HUES64 (cell line): Measurements from ENCODE around the gene TRANK1. TPM values are rescaled to one million over a fixed set of nuclear protein-coding genes. Genes with fewer than 3 reads are reported as not detected.

ENCODE experiments used
- H3K27ac ChIP-seq: 2 replicates; pipeline ENCODE4 v1.7.0; 2013; ENCODE audit warnings: low read depth, low read length, inconsistent platforms
- H3K27me3 ChIP-seq: 2 replicates; pipeline ENCODE4 v1.6.1; 2013; ENCODE audit warnings: mild to moderate bottlenecking, low read length; ENCODE audit not compliant: insufficient read depth
- H3K36me3 ChIP-seq: 2 replicates; pipeline ENCODE4 v1.6.1; 2013; ENCODE audit warnings: mild to moderate bottlenecking, low read length; ENCODE audit not compliant: insufficient read depth
- H3K4me1 ChIP-seq: 2 replicates; pipeline ENCODE4 v1.6.1; 2013; ENCODE audit warnings: mild to moderate bottlenecking, low read length, moderate library complexity; ENCODE audit not compliant: insufficient read depth
- H3K4me3 ChIP-seq: 2 replicates; pipeline ENCODE4 v1.5.1; 2013; ENCODE audit warnings: mild to moderate bottlenecking, low read length, moderate library complexity
- H3K9ac ChIP-seq: 2 replicates; pipeline ENCODE4 v1.6.1; 2013; ENCODE audit warnings: mild to moderate bottlenecking, low read depth, low read length
- H3K9me3 ChIP-seq: 2 replicates; pipeline ENCODE4 v1.6.1; 2013; ENCODE audit warnings: low read depth, low read length; ENCODE audit not compliant: insufficient read depth
- WGBS: fragments of 150-250, 120-280 bp; methylation state at CpG from one replicate; pipeline ENCODE4 v1.1.7; 2013; ENCODE audit warnings: missing lambda C conversion rate; 5-methylcytosine and 5-hydroxymethylcytosine counted together
- polyA plus RNA-seq, 2 experiments: library from polyadenylated mRNA; stranded (reverse); fragments of 50-300 nt; gene quantifications; one replicate each; pipeline ENCODE4 v1.2.3, GENCODE V29; 2013

Gene TRANK1
- 2.8 TPM for polyA plus RNA-seq (2013, experiment 1 of 2)
- polyA plus RNA-seq (2013, experiment 2 of 2): 5.7 TPM

GRCh38 chr3:36944641-36945270, at the start of gene TRANK1:
Gene TRANK1 (minus strand): TSS chr3:36945054. CDS start chr3:36944809, 245 bp downstream.
- 3% methylated on average over 68 of the region's 68 CpGs for WGBS
- no peaks in the 10 kb centered on the region for H3K4me1 ChIP-seq
- peaks cover 6% of the 10 kb centered on the region; the same call in 1 of the 2 replicates for H3K9me3 ChIP-seq
- peak within 1 kb of the TSS; percentile 76 for H3K9ac ChIP-seq
- peak within 1 kb of the TSS; percentile 72 for H3K4me3 ChIP-seq
- peaks cover 37% of the 10 kb centered on the region for H3K27me3 ChIP-seq
- no peak within 1 kb of the TSS for H3K27ac ChIP-seq
- no peaks in the 10 kb centered on the region for H3K36me3 ChIP-seq

DNA sequence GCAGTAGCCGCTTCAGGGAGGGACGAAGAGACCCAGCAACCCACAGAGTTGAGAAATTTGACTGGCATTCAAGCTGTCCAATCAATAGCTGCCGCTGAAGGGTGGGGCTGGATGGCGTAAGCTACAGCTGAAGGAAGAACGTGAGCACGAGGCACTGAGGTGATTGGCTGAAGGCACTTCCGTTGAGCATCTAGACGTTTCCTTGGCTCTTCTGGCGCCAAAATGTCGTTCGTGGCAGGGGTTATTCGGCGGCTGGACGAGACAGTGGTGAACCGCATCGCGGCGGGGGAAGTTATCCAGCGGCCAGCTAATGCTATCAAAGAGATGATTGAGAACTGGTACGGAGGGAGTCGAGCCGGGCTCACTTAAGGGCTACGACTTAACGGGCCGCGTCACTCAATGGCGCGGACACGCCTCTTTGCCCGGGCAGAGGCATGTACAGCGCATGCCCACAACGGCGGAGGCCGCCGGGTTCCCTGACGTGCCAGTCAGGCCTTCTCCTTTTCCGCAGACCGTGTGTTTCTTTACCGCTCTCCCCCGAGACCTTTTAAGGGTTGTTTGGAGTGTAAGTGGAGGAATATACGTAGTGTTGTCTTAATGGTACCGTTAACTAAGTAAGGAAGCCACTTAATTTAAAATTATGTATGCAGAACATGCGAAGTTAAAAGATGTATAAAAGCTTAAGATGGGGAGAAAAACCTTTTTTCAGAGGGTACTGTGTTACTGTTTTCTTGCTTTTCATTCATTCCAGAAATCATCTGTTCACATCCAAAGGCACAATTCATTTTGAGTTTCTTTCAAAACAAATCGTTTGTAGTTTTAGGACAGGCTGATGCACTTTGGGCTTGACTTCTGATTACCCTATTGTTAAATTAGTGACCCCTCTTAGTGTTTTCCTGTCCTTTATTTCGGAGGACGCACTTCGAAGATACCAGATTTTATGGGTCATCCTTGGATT, 48.8 kb upstream of the TRANK1 start, which contains the start of gene MLH1:
Gene MLH1 (plus strand): TSS at position 193 of the 958 bp plus-strand sequence. CDS start 30 bp downstream, at position 223.
- H3K27ac ChIP-seq: peak within 1 kb of the TSS; percentile 96
- no peaks in the 10 kb centered on the region for H3K9me3 ChIP-seq
- H3K27me3 ChIP-seq: no peaks in the 10 kb centered on the region
- WGBS: 2% methylated on average over 47 of the region's 47 CpGs
- H3K4me3 ChIP-seq: peak within 1 kb of the TSS; percentile 70
- peaks cover 54% of the 10 kb centered on the region for H3K36me3 ChIP-seq
- H3K9ac ChIP-seq: peak within 1 kb of the TSS; percentile 90
- H3K4me1 ChIP-seq: peaks cover 31% of the 10 kb centered on the region

DNA sequence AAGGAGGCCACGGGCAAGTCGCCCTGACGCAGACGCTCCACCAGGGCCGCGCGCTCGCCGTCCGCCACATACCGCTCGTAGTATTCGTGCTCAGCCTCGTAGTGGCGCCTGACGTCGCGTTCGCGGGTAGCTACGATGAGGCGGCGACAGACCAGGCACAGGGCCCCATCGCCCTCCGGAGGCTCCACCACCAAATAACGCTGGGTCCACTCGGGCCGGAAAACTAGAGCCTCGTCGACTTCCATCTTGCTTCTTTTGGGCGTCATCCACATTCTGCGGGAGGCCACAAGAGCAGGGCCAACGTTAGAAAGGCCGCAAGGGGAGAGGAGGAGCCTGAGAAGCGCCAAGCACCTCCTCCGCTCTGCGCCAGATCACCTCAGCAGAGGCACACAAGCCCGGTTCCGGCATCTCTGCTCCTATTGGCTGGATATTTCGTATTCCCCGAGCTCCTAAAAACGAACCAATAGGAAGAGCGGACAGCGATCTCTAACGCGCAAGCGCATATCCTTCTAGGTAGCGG, 48.0 kb upstream of the TRANK1 start, which contains the start of gene EPM2AIP1:
Gene EPM2AIP1 (minus strand): TSS at position 326 of the 520 bp plus-strand sequence. CDS start 54 bp downstream, at position 272.
- H3K9me3 ChIP-seq: no peaks in the 10 kb centered on the region
- H3K9ac ChIP-seq: peak within 1 kb of the TSS; percentile 90
- peaks cover 54% of the 10 kb centered on the region for H3K36me3 ChIP-seq
- peak within 1 kb of the TSS; percentile 70 for H3K4me3 ChIP-seq
- WGBS: under 1% methylated on average over 48 of the region's 48 CpGs
- H3K4me1 ChIP-seq: peaks cover 31% of the 10 kb centered on the region
- no peaks in the 10 kb centered on the region for H3K27me3 ChIP-seq
- peak within 1 kb of the TSS; percentile 96 for H3K27ac ChIP-seq

DNA sequence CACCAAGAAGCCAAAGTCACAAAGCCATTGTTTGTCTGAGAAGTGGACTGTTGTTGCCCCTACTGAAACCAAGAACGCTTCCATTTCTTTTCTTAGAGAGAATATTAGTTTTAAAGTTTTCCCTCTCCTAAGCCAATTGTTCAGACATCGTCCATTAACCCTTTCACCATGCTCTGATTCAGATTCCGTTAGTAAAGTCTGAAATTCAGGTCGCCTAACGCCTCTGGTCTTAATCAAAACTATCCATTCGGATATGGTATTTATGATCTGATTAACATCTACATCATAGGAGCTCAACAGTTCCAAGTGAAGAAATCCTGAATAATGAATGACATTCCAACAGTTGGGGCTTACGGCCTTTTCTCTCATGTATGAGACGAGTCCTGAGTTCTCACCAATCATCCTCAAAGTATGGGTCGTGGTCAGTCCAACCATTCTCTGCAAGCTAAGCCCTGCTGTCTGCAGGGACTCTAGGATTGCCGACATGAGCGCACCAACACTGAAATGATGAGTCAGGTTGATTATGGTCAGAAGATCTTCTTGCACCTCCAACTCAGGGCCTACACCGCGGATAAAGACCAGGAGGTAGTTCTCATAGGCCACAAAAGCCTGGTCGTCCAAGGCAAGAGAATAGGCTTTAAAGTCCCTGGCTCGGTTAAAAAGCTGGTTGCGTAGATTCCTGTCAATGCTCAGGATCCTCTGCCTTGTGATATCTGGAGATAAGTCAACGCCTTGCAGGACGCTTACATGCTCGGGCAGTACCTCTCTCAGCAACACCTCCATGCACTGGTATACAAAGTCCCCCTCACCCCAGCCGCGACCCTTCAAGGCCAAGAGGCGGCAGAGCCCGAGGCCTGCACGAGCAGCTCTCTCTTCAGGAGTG, 47.3 kb upstream of the TRANK1 start:
- Histone ChIP-seq H3K4me1 (peaks cover 31% of the 10 kb centered on the region), H3K36me3 (peaks cover 54% of the 10 kb centered on the region), H3K4me3 (peak overlapping the region; percentile 70), H3K9ac (peak overlapping the region; percentile 87), H3K9me3 (no peaks in the 10 kb centered on the region), H3K27me3 (no peaks in the 10 kb centered on the region), H3K27ac (peak overlapping the region; percentile 96)
- 5% methylated on average over 24 of the region's 24 CpGs for WGBS

DNA sequence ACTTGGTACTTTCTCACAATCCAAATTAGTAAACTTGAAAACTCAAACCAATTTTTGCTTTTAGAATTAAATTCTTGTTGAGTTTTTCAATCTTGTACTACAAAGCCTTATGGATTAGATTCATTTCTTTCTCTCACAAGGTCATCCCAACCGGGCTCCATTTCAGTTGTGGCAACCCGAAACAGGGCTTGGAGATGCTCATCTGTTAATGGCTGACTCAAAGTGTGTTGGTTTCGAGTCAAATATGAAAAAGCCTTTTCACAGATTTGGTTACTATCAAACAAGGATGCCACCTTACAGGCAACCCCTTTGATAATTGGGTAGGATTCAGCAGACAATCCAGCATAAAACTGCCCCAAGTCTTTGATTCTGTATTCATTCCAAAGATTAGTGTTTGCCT, 46.3 kb upstream of the TRANK1 start:
- peak overlapping the region; percentile 70 for H3K4me3 ChIP-seq

DNA sequence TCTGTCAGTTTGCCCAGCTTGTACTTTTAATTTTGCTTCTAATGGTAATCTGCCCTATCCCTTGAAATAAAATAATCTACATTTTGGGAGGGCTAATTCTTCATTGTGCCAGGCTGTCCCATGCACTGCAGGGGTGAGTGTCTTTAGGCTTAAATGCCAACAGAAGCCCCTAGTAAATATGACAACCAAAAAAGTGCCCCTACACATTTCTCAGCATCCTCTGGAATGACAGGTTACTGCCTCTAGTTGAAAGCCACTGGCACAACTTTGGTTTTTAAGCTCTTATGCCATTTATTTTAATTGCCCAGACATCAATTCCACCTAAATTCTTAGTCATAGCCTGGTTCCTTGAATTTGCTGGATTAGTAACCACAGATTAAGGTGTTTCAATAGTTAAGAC, 44.7 kb upstream of the TRANK1 start:
- peak overlapping the region; percentile 70 for H3K4me3 ChIP-seq
- no peak overlapping the region for H3K9ac ChIP-seq
- no peaks in the 10 kb centered on the region for H3K9me3 ChIP-seq
- H3K27me3 ChIP-seq: no peaks in the 10 kb centered on the region
- H3K27ac ChIP-seq: no peak overlapping the region
- peaks cover 31% of the 10 kb centered on the region for H3K4me1 ChIP-seq
- H3K36me3 ChIP-seq: peaks cover 67% of the 10 kb centered on the region

More for the DNA sequence above, 46.3 kb upstream of the TRANK1 start:
- H3K27ac ChIP-seq: no peak overlapping the region
- no peaks in the 10 kb centered on the region for H3K9me3 ChIP-seq
- no peaks in the 10 kb centered on the region for H3K27me3 ChIP-seq
- peaks cover 54% of the 10 kb centered on the region for H3K36me3 ChIP-seq
- 74% methylated on average over 3 of the region's 3 CpGs for WGBS
- H3K9ac ChIP-seq: peak overlapping the region; percentile 87; the same call in 1 of the 2 replicates
- H3K4me1 ChIP-seq: peaks cover 31% of the 10 kb centered on the region

GRCh38 chr3:36989005-36989404, 44.2 kb upstream of the TRANK1 start:
- H3K36me3 ChIP-seq: peaks cover 73% of the 10 kb centered on the region

DNA sequence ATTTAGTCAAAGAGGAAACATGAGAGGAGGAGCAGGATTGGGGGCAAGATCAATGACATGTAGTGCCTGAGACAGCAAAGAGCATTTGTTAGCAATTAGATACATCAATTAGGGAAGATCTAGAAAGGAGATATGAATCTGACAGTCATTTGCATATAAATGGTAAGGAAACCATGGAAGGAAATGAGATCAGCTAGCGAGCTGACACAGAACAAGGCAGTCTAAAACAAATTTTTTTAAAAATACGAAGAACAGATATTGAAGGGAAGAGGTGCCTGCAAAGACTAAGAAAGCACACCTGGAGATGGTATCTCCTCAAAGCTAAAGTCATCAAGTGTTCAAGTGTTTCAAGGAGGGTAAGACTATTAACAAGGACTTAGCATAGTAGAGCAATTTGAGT, 43.5 kb upstream of the TRANK1 start:
- Histone ChIP-seq H3K36me3 (peaks cover 79% of the 10 kb centered on the region), H3K27ac (no peak overlapping the region), H3K27me3 (no peaks in the 10 kb centered on the region), H3K9me3 (no peaks in the 10 kb centered on the region), H3K4me3 (no peak overlapping the region), H3K4me1 (peaks cover 31% of the 10 kb centered on the region), H3K9ac (no peak overlapping the region)
- WGBS: 88% methylated on average over 2 of the region's 2 CpGs

More at GRCh38 chr3:36989005-36989404, 44.2 kb upstream of the TRANK1 start:
- WGBS: 100% methylated on average over 1 of the region's 3 CpGs
- Histone ChIP-seq H3K9me3 (no peaks in the 10 kb centered on the region), H3K27ac (no peak overlapping the region), H3K9ac (no peak overlapping the region), H3K27me3 (no peaks in the 10 kb centered on the region), H3K4me1 (peaks cover 31% of the 10 kb centered on the region), H3K4me3 (0 out of 2 replicates have a peak overlapping the region, but pooled peaks have one; percentile 70)

DNA sequence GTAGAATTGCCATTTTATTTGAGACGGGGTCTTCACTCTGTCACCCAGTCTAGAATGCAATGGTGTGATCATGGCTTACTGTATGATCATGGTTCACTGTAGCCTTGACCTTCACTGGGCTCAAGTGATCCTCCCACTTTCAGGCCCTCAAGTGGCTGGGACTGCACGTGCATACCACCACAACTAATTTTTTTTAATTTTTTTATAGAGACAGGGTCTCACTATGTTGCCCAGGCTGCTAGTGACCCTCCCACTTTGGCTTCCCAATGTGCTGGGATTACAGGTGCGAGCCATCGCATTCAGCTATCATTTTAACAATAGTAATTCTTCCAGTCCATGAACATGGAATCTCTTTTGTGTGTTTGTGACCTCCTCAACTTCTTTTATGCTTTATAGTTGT, 36.2 kb upstream of the TRANK1 start:
- H3K36me3 ChIP-seq: peaks cover 43% of the 10 kb centered on the region
- WGBS: 90% methylated on average over 4 of the region's 4 CpGs
- H3K9ac ChIP-seq: no peak overlapping the region
- no peaks in the 10 kb centered on the region for H3K4me1 ChIP-seq
- no peaks in the 10 kb centered on the region for H3K27me3 ChIP-seq
- H3K4me3 ChIP-seq: no peak overlapping the region
- H3K9me3 ChIP-seq: peaks cover 12% of the 10 kb centered on the region; the same call in 1 of the 2 replicates
- H3K27ac ChIP-seq: no peak overlapping the region

DNA sequence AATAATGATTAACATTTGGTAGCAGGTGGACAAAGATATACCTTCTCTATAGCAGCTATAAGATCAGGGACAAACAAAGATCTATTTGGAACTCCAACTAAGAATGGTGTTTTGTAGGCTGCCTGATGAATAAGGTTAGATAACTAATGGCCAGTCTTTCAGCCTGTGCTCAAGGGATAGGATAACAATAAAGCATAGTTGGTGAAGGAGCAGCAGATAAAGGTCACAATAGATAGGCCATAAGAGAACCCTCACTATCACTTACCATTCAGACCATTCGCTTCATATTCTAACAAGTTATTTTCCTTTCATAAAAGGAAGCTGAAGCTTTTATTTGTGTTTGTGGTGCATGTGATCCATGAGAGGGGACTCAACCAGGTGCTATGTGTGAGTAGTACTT, 28.3 kb upstream of the TRANK1 start:
- Histone ChIP-seq H3K9ac (no peak overlapping the region), H3K27ac (no peak overlapping the region), H3K4me1 (peaks cover 8% of the 10 kb centered on the region; the same call in 1 of the 2 replicates), H3K9me3 (no peaks in the 10 kb centered on the region), H3K36me3 (no peaks in the 10 kb centered on the region), H3K27me3 (no peaks in the 10 kb centered on the region), H3K4me3 (no peak overlapping the region)
- WGBS: no CpG with 5 or more reads among the region's 1 CpG
